Stimulated activated CD4-positive, alpha-beta T cell treated with anti-CD3 and anti-CD28 coated beads, Interleukin-4, amount 100 ng/mL, for 24 hours (primary cell): ENCODE data around the gene SPATA31C1.
"Not testable (repeated sequence)": the region's sequence is repeated elsewhere in the genome, so short reads cannot be mapped to it uniquely, and the experiment has no call there.

Experiments
- DNase-seq: peaks from one replicate; pipeline ENCODE4 v3.0.0-alpha.2; 2020

Gene SPATA31C1

DNA sequence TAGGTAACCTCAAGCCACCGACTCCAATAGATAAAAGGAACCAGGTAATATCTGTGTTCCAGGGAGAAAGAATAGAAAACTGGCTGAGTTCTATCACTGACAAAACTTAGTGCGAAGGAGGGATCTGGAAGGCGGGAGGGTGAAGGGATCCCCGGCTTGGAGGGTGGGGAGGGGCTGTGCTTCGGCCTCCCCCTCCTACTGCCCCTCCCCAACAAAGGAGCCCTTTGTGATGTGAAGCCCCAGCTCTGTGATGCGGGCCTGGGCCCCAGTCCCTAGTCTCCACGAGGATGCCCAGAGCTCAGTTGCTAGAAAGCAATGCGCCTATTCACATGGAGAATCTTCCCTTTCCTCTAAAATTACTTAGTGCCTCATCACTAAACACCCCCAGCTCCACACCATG, at the start of gene SPATA31C1:
Gene SPATA31C1 (plus strand): TSS at position 301 of the 400 bp plus-strand sequence.
- DNase-seq: not testable (repeated sequence)

DNA sequence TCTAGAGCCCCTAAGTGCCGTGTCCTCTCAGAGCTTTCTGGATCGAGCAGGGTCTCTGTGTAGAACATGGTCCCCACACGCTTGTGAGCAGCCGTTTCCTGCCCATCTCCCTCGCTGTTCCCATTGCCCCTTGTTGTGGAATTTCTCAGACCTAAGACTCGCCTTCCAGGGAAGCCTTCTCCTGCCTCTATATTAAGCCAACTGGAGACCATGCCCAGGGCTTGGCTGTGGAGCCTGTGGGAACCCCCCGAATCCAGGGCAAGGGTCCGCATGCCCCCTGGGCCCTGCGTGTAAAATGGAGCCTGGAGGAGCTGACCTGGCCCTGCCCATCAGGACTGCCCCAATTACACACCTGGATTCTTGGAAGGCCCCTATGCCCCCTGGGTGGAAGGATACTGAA, 49.6 kb upstream of the SPATA31C1 start:
- no peak for DNase-seq

DNA sequence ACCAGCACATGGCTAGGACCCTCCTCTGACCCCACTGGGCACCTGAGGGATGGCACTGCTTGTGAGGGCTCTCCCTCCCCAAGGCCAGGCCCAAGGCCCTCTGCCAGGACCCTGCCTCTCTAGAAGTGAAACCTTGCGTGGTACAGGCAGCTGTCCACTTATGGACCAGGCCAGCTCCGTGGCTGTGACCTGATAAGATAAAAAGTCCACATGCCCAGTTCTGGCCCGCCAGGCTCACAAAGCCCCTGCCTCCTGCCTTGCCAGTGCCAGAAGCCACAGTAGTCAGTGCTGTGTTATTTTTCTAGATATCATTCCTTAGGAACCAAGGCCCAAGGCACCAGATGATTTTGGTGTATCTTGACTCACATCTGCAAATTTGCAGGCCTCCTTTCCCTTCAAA, 49.1 kb upstream of the SPATA31C1 start:
- DNase-seq: no peak

DNA sequence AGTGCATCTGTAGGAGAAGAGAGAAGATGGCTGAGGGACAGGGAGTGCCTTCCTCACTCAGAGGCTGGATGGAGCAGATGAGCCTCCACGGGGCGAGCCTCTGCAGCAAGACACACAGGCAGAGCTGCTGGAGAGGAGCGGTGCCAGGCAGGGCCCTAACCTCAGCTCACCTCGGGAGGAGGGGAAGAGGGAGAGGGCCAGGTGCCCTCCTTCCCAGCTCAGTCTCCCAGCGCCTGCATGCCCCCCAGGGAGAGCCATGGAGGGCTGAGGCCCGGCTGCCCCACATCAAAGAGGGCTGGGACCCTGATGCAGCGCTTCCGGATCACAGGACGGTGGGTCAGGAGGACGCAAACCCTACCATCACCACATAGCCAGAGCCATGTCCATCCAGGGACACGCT, 48.7 kb upstream of the SPATA31C1 start:
- no peak for DNase-seq

DNA sequence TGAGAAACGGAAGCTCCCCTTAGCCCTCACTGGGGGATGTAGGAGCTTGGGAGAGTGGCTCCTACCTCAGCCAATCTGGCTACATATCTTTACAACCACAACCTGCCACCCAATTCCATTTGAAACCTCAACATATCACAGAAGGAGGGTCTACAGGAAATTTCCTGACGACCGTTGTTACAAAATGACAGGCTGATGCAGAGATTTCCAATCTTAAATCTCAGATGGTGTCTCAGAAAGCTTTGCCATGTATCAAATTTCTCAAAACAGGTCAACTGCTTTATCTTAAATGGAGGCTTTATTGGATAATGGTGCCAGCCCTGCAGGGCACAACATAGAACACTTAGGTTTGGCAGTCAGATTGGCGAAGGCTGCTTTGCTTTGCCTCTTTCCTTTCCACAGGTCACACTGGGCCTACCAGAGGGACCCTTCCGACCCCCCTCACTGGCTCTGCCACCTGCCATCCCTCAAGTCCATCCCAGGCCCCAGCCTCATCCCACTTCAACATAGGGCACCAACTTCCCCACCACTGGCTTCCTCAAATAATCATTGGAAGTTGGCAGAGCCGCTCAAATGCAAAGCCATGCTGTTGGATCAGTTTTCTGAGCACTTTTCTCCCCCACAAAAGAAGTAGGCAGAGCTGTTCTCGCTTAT, 46.2 kb upstream of the SPATA31C1 start:
- no peak for DNase-seq

DNA sequence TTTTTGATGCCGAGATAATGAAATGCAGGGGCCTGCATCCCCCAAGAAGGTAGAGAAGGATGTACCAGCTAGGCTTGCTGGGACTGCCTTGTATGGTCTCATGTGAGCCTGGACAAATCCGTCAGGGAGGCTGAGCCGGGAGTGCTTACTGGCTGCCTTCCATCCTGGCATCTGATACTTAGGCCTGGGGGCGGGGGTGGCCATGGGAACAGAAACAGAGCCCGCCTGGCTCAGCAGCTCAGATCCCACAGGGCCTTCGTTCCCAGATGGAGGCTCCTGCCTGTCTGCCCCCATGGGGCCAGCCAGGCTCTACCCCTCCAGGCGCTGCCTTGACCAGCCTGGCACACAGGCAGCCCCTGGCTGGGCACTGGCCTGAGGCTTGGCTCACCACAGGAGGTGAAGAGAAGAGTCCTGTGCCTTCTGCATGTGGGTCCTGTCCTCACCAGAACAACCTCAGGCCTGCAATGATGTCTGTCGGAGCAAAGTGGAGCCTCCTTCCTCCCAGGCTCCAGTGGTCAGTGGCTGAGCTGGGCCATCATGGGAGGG, 45.6 kb upstream of the SPATA31C1 start:
- DNase-seq: no peak

DNA sequence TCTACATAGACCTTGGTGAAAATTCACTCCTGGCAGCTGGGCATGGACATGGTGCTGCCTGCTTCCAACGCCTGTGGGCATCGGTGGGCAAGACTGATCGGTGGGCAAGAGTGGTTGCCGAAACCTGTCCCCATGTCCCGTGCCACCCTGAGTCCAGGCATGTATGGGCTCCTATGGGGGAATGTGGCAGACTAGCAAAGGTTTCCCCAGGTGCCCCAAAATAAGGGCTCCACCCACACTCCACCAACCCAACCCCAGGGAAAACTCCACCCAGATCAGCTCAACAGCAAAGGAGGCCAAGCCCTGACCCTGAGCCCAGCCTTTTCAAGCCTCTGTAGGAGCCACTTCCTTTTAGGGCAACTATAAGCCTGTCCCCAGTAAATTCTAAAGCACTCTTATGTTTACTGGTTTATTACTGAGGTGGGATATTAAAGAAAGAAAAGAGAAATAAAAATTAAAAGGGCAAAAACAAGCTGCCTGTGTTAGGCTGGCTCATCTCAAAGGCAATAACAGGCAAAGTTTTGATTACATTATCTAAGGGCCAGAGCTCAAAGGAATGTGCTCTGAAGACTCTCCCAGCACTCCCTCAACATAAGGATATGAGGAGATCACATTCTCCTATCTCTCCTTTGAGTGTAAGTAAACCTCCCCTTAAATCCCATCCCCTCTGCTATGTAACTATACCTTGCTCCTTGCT, 44.0 kb upstream of the SPATA31C1 start:
- DNase-seq: no peak

DNA sequence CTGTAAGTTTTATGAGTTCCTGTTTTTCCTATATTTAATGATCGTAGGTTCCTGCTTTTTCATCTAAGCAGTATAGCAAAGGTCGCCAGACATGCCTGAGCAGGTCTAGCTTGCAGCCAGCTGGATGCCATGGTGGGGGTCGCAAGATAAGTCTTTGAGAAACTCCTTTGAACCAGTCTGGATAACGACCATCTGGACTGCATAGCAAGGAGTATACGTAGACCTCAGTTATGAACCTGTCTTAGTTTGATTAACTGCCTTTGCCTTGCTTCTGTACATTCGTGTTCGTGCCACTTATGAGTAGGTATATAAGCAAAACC, 43.5 kb upstream of the SPATA31C1 start:
- no peak for DNase-seq

DNA sequence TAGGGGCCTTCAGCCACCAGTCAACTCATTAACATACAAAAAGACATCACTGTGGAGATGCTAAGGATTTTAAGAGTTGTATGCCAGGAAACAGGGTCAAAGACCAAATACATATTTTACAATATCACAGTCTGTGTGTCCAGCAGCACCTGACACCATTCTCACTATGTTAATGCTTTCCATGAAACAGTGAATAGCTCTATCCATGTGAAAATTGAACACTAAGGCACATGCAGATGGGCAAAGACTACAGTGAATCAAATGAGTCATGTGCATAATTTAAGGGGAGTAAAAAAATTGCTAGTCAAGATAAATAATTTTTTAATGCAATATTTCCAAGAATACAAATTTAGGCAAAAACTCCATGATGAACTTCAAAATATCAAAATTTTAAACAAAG, 42.7 kb upstream of the SPATA31C1 start:
- no peak for DNase-seq

DNA sequence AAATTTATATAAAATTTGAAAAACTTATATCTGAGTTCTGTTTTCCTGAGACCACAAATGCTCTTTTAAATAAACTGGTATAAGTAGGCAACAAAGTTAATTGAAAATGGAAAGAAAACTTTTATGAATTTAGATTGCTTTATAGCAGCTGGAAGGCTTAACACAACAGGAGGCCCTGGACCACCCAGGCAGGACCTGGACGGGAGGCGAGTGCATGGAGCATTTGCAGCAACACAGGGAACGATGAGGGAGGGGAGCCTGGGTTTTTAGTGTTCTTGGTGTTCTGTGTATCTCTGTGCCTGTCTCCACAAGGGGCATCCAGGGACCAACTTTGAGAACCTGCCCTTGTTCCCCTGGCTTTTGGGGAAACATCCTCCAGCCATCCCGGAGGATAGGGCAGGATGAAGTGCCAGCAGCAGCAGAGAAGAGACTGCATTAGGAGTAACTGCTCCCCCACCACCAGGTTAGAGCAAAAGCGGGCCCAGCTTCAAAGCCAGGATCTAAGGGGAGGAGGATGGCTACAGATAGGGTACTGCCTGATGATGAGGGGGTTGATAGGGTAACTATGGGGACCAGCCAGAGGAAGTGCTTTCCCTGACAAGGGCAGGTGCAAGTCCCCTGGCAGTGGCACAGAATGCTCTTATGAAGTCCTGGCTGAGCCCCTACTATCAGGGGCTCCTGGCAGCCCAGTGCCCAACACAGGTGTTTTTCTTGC, 41.8 kb upstream of the SPATA31C1 start:
- no peak for DNase-seq

DNA sequence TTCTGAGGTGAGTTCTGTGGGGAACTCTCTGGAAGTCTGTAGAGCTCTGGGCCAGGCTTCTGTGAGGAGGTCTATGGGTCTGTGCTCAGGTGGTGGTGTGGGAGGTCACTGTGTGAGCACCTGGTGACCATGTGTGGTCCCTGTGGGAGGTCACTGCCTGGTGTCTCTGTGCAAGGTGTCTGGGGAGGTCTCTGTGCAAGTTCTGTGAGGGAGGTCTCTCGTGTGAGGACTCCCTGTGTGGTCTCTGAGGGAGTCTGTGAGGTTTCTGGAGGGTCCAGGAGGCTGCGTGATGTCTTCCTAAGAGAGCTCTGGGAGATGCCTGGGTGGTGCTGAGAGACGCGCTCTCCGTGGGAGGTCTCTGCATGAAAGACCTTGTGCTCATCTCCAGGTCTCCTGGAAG, 41.1 kb upstream of the SPATA31C1 start:
- DNase-seq: no peak

DNA sequence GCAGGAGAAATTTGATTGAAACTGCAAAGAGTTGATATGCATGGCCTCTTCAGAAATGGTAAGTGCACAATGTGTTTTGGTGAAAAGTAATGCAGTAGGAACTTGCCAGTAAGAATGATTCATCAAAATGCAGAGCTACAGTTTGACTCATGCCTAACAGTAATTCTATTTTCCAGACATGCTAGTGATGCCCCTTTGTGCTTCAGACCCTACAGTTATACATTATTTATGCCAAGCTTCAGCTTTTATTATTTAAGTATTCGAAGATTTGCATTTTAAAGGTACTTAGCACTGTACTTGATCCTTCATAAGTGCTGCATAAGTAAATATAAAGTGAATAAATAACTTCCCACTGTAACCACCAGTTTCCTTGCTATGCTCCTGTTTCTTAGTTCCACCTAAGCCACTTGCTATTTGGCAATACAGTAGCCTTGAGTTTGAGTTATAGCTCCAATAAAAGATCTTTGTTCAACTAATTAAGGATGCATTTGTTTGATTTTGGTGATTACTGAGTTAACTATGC, 38.7 kb upstream of the SPATA31C1 start:
- no peak for DNase-seq

DNA sequence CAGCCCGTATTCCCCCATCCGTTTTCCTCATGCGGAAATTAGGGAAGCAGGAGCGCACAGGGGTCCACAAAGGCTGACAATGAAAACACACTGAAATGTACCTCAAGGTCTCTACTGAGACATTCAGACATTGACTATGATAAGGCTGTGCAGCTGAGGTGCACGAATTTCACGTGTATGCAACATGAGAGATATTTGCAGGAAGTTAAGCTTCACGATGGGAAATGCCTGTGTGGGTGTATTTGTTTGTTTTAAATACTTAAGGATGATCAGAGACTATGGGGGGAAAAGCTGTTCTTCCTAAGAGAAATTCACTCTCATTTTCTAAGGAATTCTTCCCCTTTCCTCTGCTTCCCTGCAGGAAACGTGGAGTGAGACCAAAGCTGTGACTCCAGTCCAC, 37.6 kb upstream of the SPATA31C1 start:
- no peak for DNase-seq

DNA sequence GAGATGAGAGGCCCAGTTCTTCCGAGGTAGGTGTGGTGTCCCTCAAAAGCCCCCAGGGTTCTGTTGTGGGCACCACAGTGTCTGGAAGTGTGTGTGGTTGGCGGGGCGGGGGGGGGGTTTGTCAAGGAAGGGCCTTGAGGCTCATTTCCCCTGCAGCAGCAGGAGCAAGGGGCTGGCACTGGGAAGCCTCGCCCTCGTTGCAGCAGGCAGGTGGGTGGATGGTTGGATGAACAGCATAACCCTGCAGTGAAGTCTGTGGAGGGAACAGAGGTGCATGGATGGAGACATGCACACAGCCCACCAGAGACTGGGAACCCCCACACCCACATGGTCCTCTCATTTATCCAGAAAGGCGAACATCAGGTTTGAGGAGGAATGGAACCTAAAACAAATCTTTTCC, 37.1 kb upstream of the SPATA31C1 start:
- no peak for DNase-seq

DNA sequence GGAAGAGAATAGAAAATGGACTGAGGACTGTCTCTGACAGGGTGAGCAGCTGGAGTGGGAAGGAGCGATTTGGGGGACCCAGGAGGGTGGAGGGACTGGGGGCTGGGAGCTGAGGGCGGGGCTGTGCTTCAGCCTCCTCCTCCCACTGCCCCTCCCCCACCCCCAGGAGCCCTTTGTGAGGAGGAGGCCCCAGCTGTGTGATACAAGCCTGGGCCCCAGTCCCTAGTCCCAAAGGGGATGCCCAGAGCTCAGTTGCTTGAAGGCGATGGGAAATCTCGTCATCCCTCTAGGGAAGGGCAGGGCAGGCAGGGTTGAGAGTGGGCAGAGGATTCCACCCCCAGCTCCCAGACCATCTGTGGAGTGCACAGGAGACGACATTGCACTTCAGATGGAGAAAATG, 35.1 kb upstream of the SPATA31C1 start, which contains the start of gene SPATA31E1:
Gene SPATA31E1 (plus strand): TSS at position 251 of the 400 bp plus-strand sequence. CDS start 15 bp downstream, at position 266.
- no peak for DNase-seq

DNA sequence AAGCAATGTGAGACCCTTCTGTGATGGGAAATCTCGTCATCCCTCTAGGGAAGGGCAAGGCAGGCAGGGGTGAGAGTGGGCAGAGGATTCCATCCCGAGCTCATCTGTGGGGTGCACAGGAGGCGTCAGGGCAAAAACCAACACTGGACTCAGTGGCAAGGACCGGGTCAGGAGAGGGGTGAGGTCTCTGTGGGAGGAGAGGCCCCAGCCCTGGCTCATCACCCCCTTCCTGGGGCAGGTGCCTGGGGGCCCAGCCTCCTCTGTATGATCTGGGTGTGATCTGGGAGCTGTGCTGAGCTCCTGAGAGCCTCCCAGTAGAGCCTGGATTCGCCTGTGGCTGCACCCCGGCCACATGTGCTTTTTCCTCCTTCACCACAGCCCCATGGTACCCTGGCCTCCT, 34.5 kb upstream of the SPATA31C1 start:
- DNase-seq: no peak

DNA sequence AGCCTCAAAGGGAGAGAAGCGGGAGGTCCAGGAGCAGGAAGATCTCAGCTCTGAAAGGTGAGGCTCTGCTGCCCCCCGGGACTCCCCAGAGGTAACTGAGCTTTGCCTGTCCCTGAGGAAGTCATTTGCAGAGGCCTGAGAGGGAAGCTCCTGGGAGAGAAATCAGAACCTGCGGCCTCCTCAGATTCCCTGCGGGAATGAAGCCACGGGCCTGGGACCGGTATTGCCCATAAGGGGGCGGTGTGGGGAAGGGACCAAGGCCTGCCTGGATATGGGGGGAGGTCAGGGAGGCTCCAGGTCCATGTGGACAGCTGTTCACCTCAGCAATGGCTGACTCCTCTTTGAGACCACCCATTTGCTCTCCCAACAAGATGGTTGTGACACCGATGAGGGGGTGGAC, 33.8 kb upstream of the SPATA31C1 start:
- no peak for DNase-seq

DNA sequence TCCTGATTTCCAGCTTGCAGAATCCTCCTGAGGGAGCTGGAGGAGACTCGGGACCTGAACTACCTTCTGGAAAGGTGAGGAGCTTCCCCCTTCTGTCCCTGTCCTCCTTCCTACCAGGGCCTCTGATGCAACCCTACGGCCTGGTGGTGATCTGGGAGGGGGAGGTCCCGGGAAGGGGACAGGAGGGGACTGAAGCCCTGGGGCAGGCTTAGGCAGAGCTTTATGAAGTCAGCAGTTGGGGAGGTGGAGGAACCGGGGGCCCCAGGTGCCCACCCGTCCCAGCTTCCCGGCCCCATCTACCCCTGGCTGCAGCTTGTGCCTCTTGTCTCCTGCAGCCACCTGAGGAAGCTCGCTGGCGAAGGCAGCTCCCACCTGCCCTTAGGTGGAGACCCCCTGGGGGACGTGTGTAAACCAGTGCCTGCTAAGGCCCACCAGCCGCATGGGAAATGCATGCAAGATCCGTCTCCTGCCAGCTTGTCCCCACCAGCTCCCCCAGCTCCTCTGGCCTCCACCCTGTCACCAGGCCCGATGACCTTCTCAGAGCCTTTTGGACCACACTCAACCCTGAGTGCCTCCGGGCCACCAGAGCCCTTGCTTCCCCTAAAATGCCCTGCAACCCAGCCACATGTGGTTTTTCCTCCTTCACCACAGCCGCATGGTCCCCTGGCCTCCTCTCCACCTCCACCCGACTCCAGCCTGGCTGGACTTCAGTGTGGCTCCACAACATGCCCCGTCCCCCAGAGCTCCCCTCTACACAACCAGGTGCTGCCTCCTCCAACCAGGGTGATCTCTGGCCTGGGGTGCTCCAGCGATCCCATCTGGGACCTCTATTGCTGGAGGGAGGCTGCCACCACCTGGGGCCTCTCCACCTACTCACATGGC, 32.9 kb upstream of the SPATA31C1 start:
- DNase-seq: no peak

DNA sequence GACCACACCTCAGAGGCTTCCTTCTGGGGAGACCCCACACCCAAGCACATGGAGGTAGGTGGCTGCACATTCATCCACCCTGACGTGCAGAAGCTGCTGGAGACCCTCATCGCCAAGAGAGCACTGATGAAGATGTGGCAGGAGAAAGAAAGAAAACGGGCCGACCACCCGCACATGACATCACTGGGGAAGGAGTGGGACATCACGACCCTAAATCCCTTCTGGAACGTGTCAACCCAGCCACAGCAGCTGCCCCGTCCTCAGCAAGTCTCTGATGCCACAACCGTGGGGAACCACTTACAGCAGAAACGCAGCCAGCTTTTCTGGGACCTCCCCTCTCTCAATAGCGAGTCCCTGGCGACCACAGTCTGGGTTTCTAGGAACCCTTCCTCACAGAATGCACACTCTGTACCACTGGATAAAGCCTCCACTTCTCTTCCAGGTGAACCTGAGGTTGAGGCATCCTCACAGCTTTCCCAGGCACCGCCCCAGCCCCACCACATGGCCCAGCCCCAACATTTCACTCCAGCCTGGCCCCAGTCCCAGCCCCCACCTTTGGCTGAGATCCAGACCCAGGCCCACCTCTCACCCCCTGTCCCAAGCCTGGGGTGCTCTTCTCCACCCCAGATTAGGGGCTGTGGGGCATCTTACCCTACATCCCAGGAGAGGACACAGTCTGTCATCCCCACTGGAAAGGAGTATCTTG, 32.1 kb upstream of the SPATA31C1 start:
- no peak for DNase-seq

DNA sequence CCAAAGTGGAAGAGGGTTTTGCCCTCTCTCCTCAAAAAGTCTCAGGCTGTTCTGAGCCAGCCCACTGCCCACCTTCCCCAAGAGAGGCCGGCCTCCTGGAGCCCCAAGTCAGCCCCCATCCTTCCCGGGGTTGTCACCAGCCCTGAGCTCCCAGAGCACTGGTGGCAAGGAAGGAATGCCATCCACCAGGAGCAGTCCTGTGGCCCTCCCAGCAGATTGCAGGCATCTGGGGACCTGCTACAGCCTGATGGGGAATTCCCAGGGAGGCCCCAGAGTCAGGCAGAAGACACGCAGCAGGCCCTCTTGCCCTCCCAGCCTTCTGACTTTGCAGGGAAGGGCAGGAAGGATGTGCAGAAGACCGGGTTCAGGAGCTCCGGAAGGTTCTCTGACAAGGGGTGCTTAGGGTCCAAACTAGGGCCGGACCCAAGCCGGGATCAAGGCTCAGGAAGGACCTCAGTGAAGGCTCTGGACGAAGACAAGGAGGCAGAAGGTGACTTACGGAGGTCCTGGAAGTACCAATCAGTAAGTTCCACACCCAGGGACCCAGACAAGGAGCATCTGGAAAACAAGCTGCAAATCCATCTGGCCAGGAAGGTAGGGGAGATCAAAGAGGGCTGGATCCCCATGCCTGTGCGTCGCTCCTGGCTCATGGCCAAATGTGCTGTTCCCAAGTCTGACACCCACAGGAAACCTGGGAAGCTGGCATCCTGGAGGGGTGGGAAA, 31.4 kb upstream of the SPATA31C1 start:
- no peak for DNase-seq

DNA sequence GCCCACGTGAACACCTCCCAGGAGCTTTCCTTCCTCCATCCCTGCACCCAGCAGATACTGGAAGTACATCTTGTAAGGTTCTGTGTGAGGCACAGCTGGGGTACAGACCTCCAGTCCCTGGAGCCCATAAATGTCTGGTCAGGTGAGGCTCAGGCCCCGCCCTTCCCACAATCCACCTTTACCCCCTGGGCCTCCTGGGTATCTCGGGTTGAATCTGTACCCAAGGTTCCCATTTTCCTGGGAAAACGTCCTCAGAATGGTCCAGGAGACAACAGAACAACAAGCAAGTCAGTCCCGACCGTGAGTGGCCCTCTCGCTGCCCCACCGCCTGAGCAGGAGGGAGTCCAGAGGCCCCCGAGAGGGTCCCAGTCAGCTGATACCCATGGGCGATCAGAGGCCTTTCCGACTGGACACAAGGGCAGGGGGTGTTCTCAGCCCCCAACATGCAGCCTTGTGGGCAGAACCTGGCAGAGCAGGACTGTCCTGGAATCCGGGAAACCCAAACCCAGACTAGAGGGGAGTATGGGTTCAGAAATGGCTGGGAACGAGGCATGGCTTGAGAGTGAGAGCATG, 30.7 kb upstream of the SPATA31C1 start:
- DNase-seq: no peak
